ENCODE measurements around the gene SUGCT.

SUGCT gene

GRCh38 chr7:40571796-40572195, 437.0 kb downstream of the SUGCT start:
- H3K27me3 ChIP-seq: no peaks in the 10 kb centered on the region
- no peak overlapping the region for H3K4me2 ChIP-seq

GRCh38 chr7:40572810-40573465, 438.1 kb downstream of the SUGCT start:
- H3K4me1 ChIP-seq: no peaks in the 10 kb centered on the region
- H3K4me3 ChIP-seq: no peak overlapping the region
- H3K9me3 ChIP-seq: 0 out of 2 replicates have a peak, but pooled peaks cover 6% of the 10 kb centered on the region
- no peak for TF ChIP-seq Cebpa-rat (IDR thresholded peaks at IDR 0.05)
- H3K9ac ChIP-seq: no peak overlapping the region
- no peak overlapping the region for H3K4me2 ChIP-seq
- H3K27me3 ChIP-seq: no peaks in the 10 kb centered on the region
- no peak overlapping the region for H3K27ac ChIP-seq
- H3K36me3 ChIP-seq: no peaks in the 10 kb centered on the region
- no peaks in the 10 kb centered on the region for H4K20me1 ChIP-seq

More at GRCh38 chr7:40571796-40572195, 437.0 kb downstream of the SUGCT start:
- Histone ChIP-seq H3K36me3 (no peaks in the 10 kb centered on the region), H4K20me1 (no peaks in the 10 kb centered on the region), H3K27ac (no peak overlapping the region), H3K4me1 (no peaks in the 10 kb centered on the region), H3K4me3 (no peak overlapping the region), H3K9me3 (no peaks in the 10 kb centered on the region), H3K9ac (no peak overlapping the region)
- no peak for TF ChIP-seq Cebpa-rat (IDR thresholded peaks at IDR 0.05)

- Histone ChIP-seq H3K4me3 (no peak overlapping the region), H3K4me2 (peak overlapping the region; percentile 49), H3K27me3 (no peaks in the 10 kb centered on the region), H3K9me3 (0 out of 2 replicates have a peak, but pooled peaks cover 6% of the 10 kb centered on the region), H3K9ac (no peak overlapping the region), H3K36me3 (no peaks in the 10 kb centered on the region), H3K27ac (no peak overlapping the region), H3K4me1 (peaks cover 11% of the 10 kb centered on the region), H4K20me1 (no peaks in the 10 kb centered on the region)
- no peak for TF ChIP-seq Cebpa-rat (IDR thresholded peaks at IDR 0.05)
These were observed 444.6 kb downstream of the SUGCT start for GRCh38 chr7:40579401-40579800.

GRCh38 chr7:40580776-40581175, 446.0 kb downstream of the SUGCT start:
- no peak for TF ChIP-seq Cebpa-rat (IDR thresholded peaks at IDR 0.05)
- no peak overlapping the region for H3K9ac ChIP-seq

GRCh38 chr7:40582539-40582938, 447.7 kb downstream of the SUGCT start:
- Histone ChIP-seq H3K4me1 (peaks cover 11% of the 10 kb centered on the region), H3K27ac (no peak overlapping the region), H3K36me3 (no peaks in the 10 kb centered on the region), H3K4me2 (no peak overlapping the region), H3K27me3 (no peaks in the 10 kb centered on the region), H3K9me3 (no peaks in the 10 kb centered on the region), H4K20me1 (no peaks in the 10 kb centered on the region), H3K4me3 (no peak overlapping the region), H3K9ac (no peak overlapping the region)
- TF ChIP-seq Cebpa-rat (IDR thresholded peaks at IDR 0.05): no peak

More at GRCh38 chr7:40580776-40581175, 446.0 kb downstream of the SUGCT start:
- Histone ChIP-seq H3K36me3 (no peaks in the 10 kb centered on the region), H3K4me1 (peaks cover 11% of the 10 kb centered on the region), H3K27me3 (no peaks in the 10 kb centered on the region), H3K4me3 (no peak overlapping the region), H3K4me2 (no peak overlapping the region), H3K9me3 (0 out of 2 replicates have a peak, but pooled peaks cover 6% of the 10 kb centered on the region), H4K20me1 (no peaks in the 10 kb centered on the region), H3K27ac (no peak overlapping the region)

- Histone ChIP-seq H3K9ac (no peak overlapping the region), H3K4me2 (no peak overlapping the region), H3K27ac (no peak overlapping the region), H3K4me1 (peaks cover 10% of the 10 kb centered on the region), H4K20me1 (no peaks in the 10 kb centered on the region), H3K36me3 (no peaks in the 10 kb centered on the region), H3K27me3 (no peaks in the 10 kb centered on the region), H3K9me3 (no peaks in the 10 kb centered on the region), H3K4me3 (no peak overlapping the region)
- no peak for TF ChIP-seq Cebpa-rat (IDR thresholded peaks at IDR 0.05)
These were observed 449.1 kb downstream of the SUGCT start for GRCh38 chr7:40583667-40584444.

- Histone ChIP-seq H4K20me1 (no peaks in the 10 kb centered on the region), H3K4me1 (no peaks in the 10 kb centered on the region), H3K27ac (no peak overlapping the region), H3K27me3 (no peaks in the 10 kb centered on the region), H3K9ac (no peak overlapping the region), H3K9me3 (no peaks in the 10 kb centered on the region), H3K4me2 (no peak overlapping the region), H3K4me3 (no peak overlapping the region), H3K36me3 (no peaks in the 10 kb centered on the region)
- no peak for TF ChIP-seq Cebpa-rat (IDR thresholded peaks at IDR 0.05)
These were observed 450.0 kb downstream of the SUGCT start for GRCh38 chr7:40584667-40585433.

GRCh38 chr7:40586197-40586596, 451.4 kb downstream of the SUGCT start:
- H3K9ac ChIP-seq: no peak overlapping the region
- no peaks in the 10 kb centered on the region for H4K20me1 ChIP-seq
- no peak for TF ChIP-seq Cebpa-rat (IDR thresholded peaks at IDR 0.05)

GRCh38 chr7:40587419-40587818, 452.6 kb downstream of the SUGCT start:
- Histone ChIP-seq H4K20me1 (no peaks in the 10 kb centered on the region), H3K27ac (no peak overlapping the region), H3K9ac (no peak overlapping the region), H3K9me3 (peaks cover 12% of the 10 kb centered on the region), H3K4me2 (no peak overlapping the region), H3K4me3 (no peak overlapping the region), H3K4me1 (no peaks in the 10 kb centered on the region), H3K27me3 (no peaks in the 10 kb centered on the region), H3K36me3 (no peaks in the 10 kb centered on the region)
- TF ChIP-seq Cebpa-rat (IDR thresholded peaks at IDR 0.05): no peak

More at GRCh38 chr7:40586197-40586596, 451.4 kb downstream of the SUGCT start:
- Histone ChIP-seq H3K36me3 (no peaks in the 10 kb centered on the region), H3K27me3 (no peaks in the 10 kb centered on the region), H3K27ac (no peak overlapping the region), H3K4me3 (no peak overlapping the region), H3K4me2 (no peak overlapping the region), H3K4me1 (no peaks in the 10 kb centered on the region), H3K9me3 (peaks cover 12% of the 10 kb centered on the region)
